GM10248 (cell line): ENCODE results near the gene CRISP1.
"Not testable (repeated sequence)": the region's sequence is repeated elsewhere in the genome, so short reads cannot be mapped to it uniquely, and the experiment has no call there.

ENCODE experiments used
- CTCF ChIA-PET: fragments of 300-600 bp; sonication (Branson Sonifier 250); formaldehyde crosslinking; extraction: SDS; loops from one replicate; lab custom pipeline; 2021; ENCODE audit warnings: antibody characterized with exemption; lab: Yijun Ruan, JAX
- POLR2A ChIA-PET: fragments of 350-650 bp; sonication (Branson Sonifier 250); formaldehyde crosslinking; extraction: SDS; loops from one replicate; lab custom pipeline; 2020; ENCODE audit warnings: antibody characterized with exemption; lab: Yijun Ruan, JAX
- DNase-seq: peaks from one replicate; pipeline ENCODE4 v3.0.0; 2012; ENCODE audit errors: extremely low spot score
- CTCF ChIP-seq: IDR thresholded peaks from 2 replicates; pipeline ENCODE4 v1.5.1; 2012; ENCODE audit warnings: mild to moderate bottlenecking, low read depth; ENCODE audit errors: extremely low read depth, missing control alignments, control extremely low read depth

CRISP1 gene

DNA sequence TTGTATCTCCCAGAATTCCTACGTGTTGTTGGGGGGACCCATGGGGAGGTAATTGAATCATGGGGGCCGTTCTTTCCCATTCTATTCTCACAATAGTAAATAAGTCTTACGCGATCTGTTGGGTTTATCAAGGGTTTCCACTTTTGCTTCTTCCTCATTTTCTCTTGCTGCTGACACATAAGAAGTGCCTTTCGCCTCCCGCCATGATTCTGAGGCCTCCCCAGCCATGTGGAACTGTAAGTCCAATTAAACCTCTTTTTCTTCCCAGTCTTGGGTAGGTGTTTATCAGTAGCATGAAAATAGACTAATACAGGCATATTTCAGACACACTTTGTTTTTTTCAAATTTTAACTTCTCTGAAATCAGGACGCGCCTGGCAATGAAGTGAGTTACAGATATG, 64.8 kb downstream of the CRISP1 start:
- ChIA-PET POLR2A (no interaction called here), CTCF (interaction anchor here (1.1 to 1.3 kb wide), 3 partner anchors 10 to 14 kb away, joined by 3 to 4 read pairs (median 3); no protein-coding TSS in a partner anchor)
- TF ChIP-seq CTCF: no peak
- DNase-seq: no peak

GRCh38 chr6:49799090-49799489, 67.2 kb downstream of the CRISP1 start:
- CTCF ChIA-PET: interaction anchor here (1.3 to 1.5 kb wide), 2 partner anchors 13 to 43 kb away, joined by 4 read pairs; no protein-coding TSS in a partner anchor
- no peak for DNase-seq
- no peak for TF ChIP-seq CTCF
- POLR2A ChIA-PET: no interaction called here

GRCh38 chr6:49796842-49797455, 69.4 kb downstream of the CRISP1 start:
- DNase-seq, CTCF ChIA-PET, POLR2A ChIA-PET: not testable (repeated sequence)

DNA sequence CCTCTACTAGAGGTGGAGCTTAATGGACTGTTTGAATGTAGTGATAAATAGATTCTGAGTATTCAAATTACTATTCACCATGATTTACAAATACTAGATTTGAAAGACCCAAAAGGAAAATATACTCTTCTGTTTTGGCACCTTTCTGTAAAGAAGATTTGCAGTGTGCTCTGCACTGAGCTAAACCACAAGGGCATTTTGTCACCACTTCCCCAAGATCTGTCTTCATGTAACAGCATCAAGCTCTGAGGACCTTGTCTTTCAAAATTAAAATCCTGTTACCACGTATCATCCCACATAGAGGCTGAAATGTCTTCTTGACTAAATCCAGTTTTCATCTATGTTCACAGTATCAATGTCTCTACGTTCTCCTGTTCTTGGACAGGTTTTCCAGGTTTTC, 76.0 kb downstream of the CRISP1 start:
- CTCF ChIA-PET: interaction anchor here (1.4 kb wide), 1 partner anchor 12 kb away, joined by 3 read pairs; no protein-coding TSS in a partner anchor
- POLR2A ChIA-PET: no interaction called here
- TF ChIP-seq CTCF: no peak
- DNase-seq: no peak

DNA sequence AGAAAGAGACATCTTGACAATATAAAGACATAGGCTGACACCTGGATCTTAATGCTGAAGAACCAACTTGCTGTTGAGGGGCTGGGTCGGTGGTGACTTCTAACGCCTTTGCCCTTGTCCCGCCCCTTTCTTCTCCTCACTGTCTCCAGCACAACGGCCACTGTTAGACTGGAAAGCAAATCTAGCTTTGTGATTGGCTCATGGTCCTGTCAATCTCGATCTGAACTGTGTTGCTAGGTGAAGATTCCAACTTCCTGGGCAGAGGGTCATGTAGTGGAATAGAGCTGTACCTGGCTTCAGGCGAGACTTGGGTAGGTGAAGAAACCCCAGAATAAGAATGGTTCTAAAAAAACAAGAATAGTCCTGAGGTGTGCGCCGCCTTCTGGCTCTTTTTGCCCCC, 79.2 kb downstream of the CRISP1 start, which contains the start of gene PGK2:
PGK2 (minus strand) TSS at position 110 of the 400 bp plus-strand sequence; CDS start at position 12, 98 bp downstream.
- DNase-seq: no peak
- ChIA-PET CTCF (no interaction called here), POLR2A (no interaction called here)
- no peak for TF ChIP-seq CTCF

GRCh38 chr6:49784272-49784671, 82.1 kb downstream of the CRISP1 start:
- CTCF ChIA-PET: no interaction called here
- POLR2A ChIA-PET: no interaction called here
- no peak for DNase-seq
- TF ChIP-seq CTCF: no peak
